ENCODE measurements around the gene PARD3. TPM values are rescaled to one million over a fixed set of nuclear protein-coding genes. Genes with fewer than 3 reads are reported as not detected.

The PARD3 gene
- total and polyA plus RNA-seq, 2 donors (not counting 3 experiments of a cell fraction or from before 2014, with no cell fraction given) = 7.3 to 24.1 TPM

GRCh38 chr10:34420273-34420672 is 394.8 kb downstream of the PARD3 start:
- Histone ChIP-seq H3K9me1 (replicated peaks; ENCODE audit: control insufficient read depth, extremely low read depth, insufficient read depth, low read length) (no peaks in the 10 kb centered on the region), H3K9ac (replicated peaks; ENCODE audit: extremely low read depth, insufficient read depth, low read length) (no peak overlapping the region), H3K9me3 (replicated peaks; ENCODE audit: control insufficient read depth, insufficient read depth, low read length) (no peaks in the 10 kb centered on the region), H3K4me3 (replicated peaks in 1 of 3; ENCODE audit: insufficient read depth in 1 of 3, low read depth in 1 of 3, low read length in 3 of 3) (no peak overlapping the region), H2AFZ (ENCODE audit: low read depth, low read length) (no peak overlapping the region), H3K27me3 (ENCODE audit: control insufficient read depth in 2 of 2, insufficient read depth in 2 of 2, low read length in 2 of 2) (no peaks in the 10 kb centered on the region), H4K20me1 (replicated peaks; ENCODE audit: control insufficient read depth, extremely low read depth, insufficient read depth, low read length) (no peaks in the 10 kb centered on the region), H3K4me2 (ENCODE audit: insufficient read depth, low read length) (no peak overlapping the region), H3K4me1 (ENCODE audit: control insufficient read depth, extremely low read depth, insufficient read depth, low read length) (no peaks in the 10 kb centered on the region), H3K27ac (ENCODE audit: insufficient read depth, low read depth, low read length) (no peak overlapping the region), H3K79me2 (ENCODE audit: control insufficient read depth, insufficient read depth, low read length) (no peaks in the 10 kb centered on the region), H3K36me3 (ENCODE audit: control insufficient read depth in 2 of 2, extremely low read depth in 1 of 2, insufficient read depth in 2 of 2, low read length in 2 of 2) (no peaks in the 10 kb centered on the region)
- ChIA-PET CTCF (interaction anchor here (1.1 to 1.5 kb wide), 2 partner anchors 25 to 217 kb away, joined by 3 read pairs; no protein-coding TSS in a partner anchor), POLR2A (no interaction called here)
- intact Hi-C loops (cut with micrococcal nuclease) (no loop called here), dilution Hi-C loops (cut with MboI; ENCODE audit: extremely low pct_ligation_motif_present, low sequenced_read_pairs) (no loop called here)
- no TSS peak for BruUV-seq (replicated peaks)
- FAIRE-seq = no peak
- TF ChIP-seq POLR2A (IDR thresholded peaks at IDR 0.05; ENCODE audit: low read depth, low read length) (no peak), GATA2 (IDR thresholded peaks at IDR 0.05; ENCODE audit: insufficient read depth, insufficient read length, low read depth, low read length) (no peak), POLR2AphosphoS5 (IDR thresholded peaks at IDR 0.05; ENCODE audit: insufficient read depth, low read depth, low read length) (no peak)
- no peak for DNase-seq (ENCODE audit: low read depth, low spot score)

DNA sequence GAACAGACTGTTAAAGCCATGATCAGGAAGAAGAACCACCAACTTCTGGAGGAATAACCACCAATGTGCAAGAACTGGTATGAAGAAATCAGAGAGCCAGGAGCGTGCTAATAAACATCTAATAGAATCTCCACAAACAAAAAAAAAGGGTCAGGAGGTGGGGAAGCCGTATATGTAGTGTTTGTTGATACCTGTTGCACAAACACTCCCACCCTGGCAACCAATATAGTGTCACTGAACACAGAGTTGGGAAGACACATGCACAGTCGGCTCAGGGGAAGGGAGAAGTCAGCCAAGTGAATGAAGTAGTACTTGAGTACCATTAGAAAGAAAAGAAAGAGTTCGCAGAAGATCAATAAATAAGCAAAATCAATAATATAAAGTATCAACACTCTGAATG is 400.1 kb downstream of the PARD3 start:
- DNase-seq (ENCODE audit: low read depth, low spot score) (no peak), FAIRE-seq (no peak)
- Histone ChIP-seq H3K4me1 (ENCODE audit: control insufficient read depth, extremely low read depth, insufficient read depth, low read length) (no peaks in the 10 kb centered on the region), H3K9me3 (replicated peaks; ENCODE audit: control insufficient read depth, insufficient read depth, low read length) (no peaks in the 10 kb centered on the region), H3K9ac (replicated peaks; ENCODE audit: extremely low read depth, insufficient read depth, low read length) (no peak overlapping the region), H3K4me2 (ENCODE audit: insufficient read depth, low read length) (no peak overlapping the region), H4K20me1 (replicated peaks; ENCODE audit: control insufficient read depth, extremely low read depth, insufficient read depth, low read length) (no peaks in the 10 kb centered on the region), H3K36me3 (ENCODE audit: control insufficient read depth in 2 of 2, extremely low read depth in 1 of 2, insufficient read depth in 2 of 2, low read length in 2 of 2) (no peaks in the 10 kb centered on the region), H2AFZ (ENCODE audit: low read depth, low read length) (no peak overlapping the region), H3K4me3 (replicated peaks in 1 of 3; ENCODE audit: insufficient read depth in 1 of 3, low read depth in 1 of 3, low read length in 3 of 3) (no peak overlapping the region), H3K27me3 (ENCODE audit: control insufficient read depth in 2 of 2, insufficient read depth in 2 of 2, low read length in 2 of 2) (no peaks in the 10 kb centered on the region), H3K9me1 (replicated peaks; ENCODE audit: control insufficient read depth, extremely low read depth, insufficient read depth, low read length) (no peaks in the 10 kb centered on the region), H3K79me2 (ENCODE audit: control insufficient read depth, insufficient read depth, low read length) (no peaks in the 10 kb centered on the region), H3K27ac (ENCODE audit: insufficient read depth, low read depth, low read length) (no peak overlapping the region)
- POLR2A ChIA-PET = no interaction called here
- BruUV-seq (replicated peaks) = no TSS peak
- TF ChIP-seq MYC (IDR thresholded peaks at IDR 0.05; ENCODE audit: low read depth, low read length) (no peak), FOS (IDR thresholded peaks at IDR 0.05; ENCODE audit: borderline replicate concordance, insufficient read depth, low read length) (no peak), POLR2A (IDR thresholded peaks at IDR 0.05; ENCODE audit: low read depth, low read length) (no peak), POLR2AphosphoS5 (IDR thresholded peaks at IDR 0.05; ENCODE audit: insufficient read depth, low read depth, low read length) (no peak)
- TF ChIP-seq, protein P1, sequence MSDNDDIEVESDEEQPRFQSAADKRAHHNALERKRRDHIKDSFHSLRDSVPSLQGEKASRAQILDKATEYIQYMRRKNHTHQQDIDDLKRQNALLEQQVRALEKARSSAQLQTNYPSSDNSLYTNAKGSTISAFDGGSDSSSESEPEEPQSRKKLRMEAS (IDR thresholded peaks at IDR 0.05; ENCODE audit: insufficient read depth, insufficient read length) = no peak
- dilution Hi-C loops (cut with MboI; ENCODE audit: extremely low pct_ligation_motif_present, low sequenced_read_pairs) = no loop called here
- intact Hi-C loops (cut with micrococcal nuclease) = no loop called here
- CTCF ChIA-PET = no interaction called here
